ENCODE results near the gene TMTC2.

The TMTC2 gene

GRCh38 chr12:83121897-83122622 is 435.4 kb downstream of the TMTC2 start:
- Histone ChIP-seq H3K9me3 (ENCODE audit: severe bottlenecking) (no peaks in the 10 kb centered on the region), H3K4me3 (ENCODE audit: low read depth, low read length) (no peak overlapping the region), H3K36me3 (no peaks in the 10 kb centered on the region), H3K27me3 (ENCODE audit: insufficient read depth, low read depth, severe bottlenecking) (no peaks in the 10 kb centered on the region), H3K27ac (no peak overlapping the region)
- no peak for DNase-seq
- TF ChIP-seq, protein P1, sequence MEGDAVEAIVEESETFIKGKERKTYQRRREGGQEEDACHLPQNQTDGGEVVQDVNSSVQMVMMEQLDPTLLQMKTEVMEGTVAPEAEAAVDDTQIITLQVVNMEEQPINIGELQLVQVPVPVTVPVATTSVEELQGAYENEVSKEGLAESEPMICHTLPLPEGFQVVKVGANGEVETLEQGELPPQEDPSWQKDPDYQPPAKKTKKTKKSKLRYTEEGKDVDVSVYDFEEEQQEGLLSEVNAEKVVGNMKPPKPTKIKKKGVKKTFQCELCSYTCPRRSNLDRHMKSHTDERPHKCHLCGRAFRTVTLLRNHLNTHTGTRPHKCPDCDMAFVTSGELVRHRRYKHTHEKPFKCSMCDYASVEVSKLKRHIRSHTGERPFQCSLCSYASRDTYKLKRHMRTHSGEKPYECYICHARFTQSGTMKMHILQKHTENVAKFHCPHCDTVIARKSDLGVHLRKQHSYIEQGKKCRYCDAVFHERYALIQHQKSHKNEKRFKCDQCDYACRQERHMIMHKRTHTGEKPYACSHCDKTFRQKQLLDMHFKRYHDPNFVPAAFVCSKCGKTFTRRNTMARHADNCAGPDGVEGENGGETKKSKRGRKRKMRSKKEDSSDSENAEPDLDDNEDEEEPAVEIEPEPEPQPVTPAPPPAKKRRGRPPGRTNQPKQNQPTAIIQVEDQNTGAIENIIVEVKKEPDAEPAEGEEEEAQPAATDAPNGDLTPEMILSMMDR (IDR thresholded peaks at IDR 0.05; ENCODE audit: low read depth, low read length): no peak

DNA sequence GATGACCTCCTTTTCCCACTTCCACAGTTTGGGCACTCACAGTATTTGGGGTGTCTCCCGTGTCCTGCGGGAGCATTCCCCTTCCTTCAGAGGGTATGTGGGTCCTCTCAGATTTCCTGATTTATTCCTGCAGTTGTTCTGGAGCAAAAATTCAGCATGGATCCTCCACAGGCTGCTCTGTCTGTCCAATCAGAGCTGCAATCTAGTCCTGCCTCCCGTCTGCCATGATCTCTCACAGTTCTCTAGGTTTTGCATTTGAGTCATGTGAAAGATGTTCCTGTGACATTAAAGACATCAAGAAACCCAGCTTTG is 435.9 kb downstream of the TMTC2 start:
- TF ChIP-seq, protein P1 (IDR thresholded peaks at IDR 0.05; ENCODE audit: low read depth, low read length): no peak
- H3K36me3 ChIP-seq: no peaks in the 10 kb centered on the region
- no peak overlapping the region for H3K4me3 ChIP-seq (ENCODE audit: low read depth, low read length)
- no peak for DNase-seq
- H3K27ac ChIP-seq: no peak overlapping the region
- H3K9me3 ChIP-seq (ENCODE audit: severe bottlenecking): no peaks in the 10 kb centered on the region
- H3K27me3 ChIP-seq (ENCODE audit: insufficient read depth, low read depth, severe bottlenecking): no peaks in the 10 kb centered on the region

DNA sequence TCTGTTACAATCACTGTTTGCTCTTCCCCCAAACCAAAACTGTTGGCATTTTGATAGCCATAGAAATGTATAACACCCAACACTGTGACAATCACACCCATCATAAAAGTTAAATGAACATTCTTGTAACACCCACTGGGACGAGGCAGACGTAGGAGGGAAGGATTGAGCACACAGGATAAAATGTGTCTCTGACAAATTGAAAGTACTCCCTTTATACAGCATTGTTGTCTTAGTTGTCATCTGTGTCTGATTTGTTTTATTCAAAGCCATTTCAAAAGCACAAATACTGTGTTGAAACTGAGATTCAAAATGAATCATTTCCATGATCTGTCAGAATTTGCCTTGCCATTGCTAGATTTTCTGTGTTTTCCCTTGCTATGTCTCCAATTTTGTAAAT is 436.3 kb downstream of the TMTC2 start:
- H3K4me3 ChIP-seq (ENCODE audit: low read depth, low read length): no peak overlapping the region
- no peaks in the 10 kb centered on the region for H3K36me3 ChIP-seq
- TF ChIP-seq, protein P1 (IDR thresholded peaks at IDR 0.05; ENCODE audit: low read depth, low read length): no peak

GRCh38 chr12:83128540-83128939 is 441.8 kb downstream of the TMTC2 start:
- Histone ChIP-seq H3K9me3 (ENCODE audit: severe bottlenecking) (no peaks in the 10 kb centered on the region), H3K4me3 (ENCODE audit: low read depth, low read length) (no peak overlapping the region), H3K36me3 (no peaks in the 10 kb centered on the region), H3K27ac (no peak overlapping the region), H3K27me3 (ENCODE audit: insufficient read depth, low read depth, severe bottlenecking) (no peaks in the 10 kb centered on the region)
- TF ChIP-seq, protein P1 (IDR thresholded peaks at IDR 0.05; ENCODE audit: low read depth, low read length): no peak
- no peak for DNase-seq

More for the DNA sequence above, 436.3 kb downstream of the TMTC2 start:
- Histone ChIP-seq H3K27me3 (ENCODE audit: insufficient read depth, low read depth, severe bottlenecking) (no peaks in the 10 kb centered on the region), H3K27ac (no peak overlapping the region), H3K9me3 (ENCODE audit: severe bottlenecking) (no peaks in the 10 kb centered on the region)
- DNase-seq: no peak

DNA sequence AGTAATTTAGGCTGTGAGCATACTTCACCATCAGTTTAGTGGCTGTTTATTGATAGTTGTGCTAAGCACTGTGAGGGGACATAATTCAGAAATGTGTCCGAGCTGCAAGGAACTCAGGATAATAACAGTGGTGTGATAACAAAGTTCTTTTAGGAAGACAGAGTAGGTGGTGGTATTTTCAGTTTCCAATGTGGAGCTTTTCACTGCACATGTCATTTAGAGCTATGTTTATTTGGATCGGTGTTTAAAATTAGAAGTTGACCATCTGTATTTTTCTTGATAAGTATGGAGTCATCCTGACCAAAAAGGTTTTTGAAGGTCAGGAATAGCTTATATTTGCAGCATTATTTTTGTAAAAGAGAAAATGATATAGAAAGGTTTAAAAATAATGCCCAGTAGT is 443.5 kb downstream of the TMTC2 start:
- Histone ChIP-seq H3K27me3 (ENCODE audit: insufficient read depth, low read depth, severe bottlenecking) (no peaks in the 10 kb centered on the region), H3K36me3 (no peaks in the 10 kb centered on the region), H3K27ac (no peak overlapping the region), H3K4me3 (ENCODE audit: low read depth, low read length) (no peak overlapping the region), H3K9me3 (ENCODE audit: severe bottlenecking) (no peaks in the 10 kb centered on the region)
- TF ChIP-seq, protein P1 (IDR thresholded peaks at IDR 0.05; ENCODE audit: low read depth, low read length): no peak
- DNase-seq: no peak

DNA sequence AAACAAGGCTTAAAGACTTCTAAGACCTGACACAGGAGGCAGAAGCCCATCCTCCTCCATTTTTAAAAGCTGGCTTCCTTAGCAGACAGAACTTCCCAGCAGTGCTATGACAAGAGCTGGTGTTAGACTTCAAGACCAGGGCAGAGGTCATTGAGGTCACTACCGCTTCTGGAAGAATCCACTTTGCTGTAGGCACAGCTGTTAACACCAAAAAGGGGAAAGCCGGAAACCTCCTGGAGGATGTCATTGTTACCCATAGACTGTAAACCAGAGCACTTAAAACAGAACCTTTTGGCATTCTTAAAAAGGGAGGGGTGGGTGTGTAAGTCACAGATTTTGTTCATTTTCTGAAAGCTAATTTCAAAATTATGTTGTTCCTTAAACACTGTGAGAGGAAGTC is 445.7 kb downstream of the TMTC2 start:
- no peaks in the 10 kb centered on the region for H3K36me3 ChIP-seq
- H3K27me3 ChIP-seq (ENCODE audit: insufficient read depth, low read depth, severe bottlenecking): no peaks in the 10 kb centered on the region
- no peak overlapping the region for H3K4me3 ChIP-seq (ENCODE audit: low read depth, low read length)
- H3K27ac ChIP-seq: no peak overlapping the region
- H3K9me3 ChIP-seq (ENCODE audit: severe bottlenecking): no peaks in the 10 kb centered on the region
- TF ChIP-seq, protein P1 (IDR thresholded peaks at IDR 0.05; ENCODE audit: low read depth, low read length): no peak
- DNase-seq: no peak

Measured in WERI-Rb-1 (cell line).